K562 (cell line): ENCODE measurements around the gene DDX20. TPM values are rescaled to one million over a fixed set of nuclear protein-coding genes. Genes with fewer than 3 reads are reported as not detected.

Experiments
- ATAC-seq: fragments of 200-7000 bp; cut with Tn5 transposase; 3 replicates; pipeline ENCODE4 v1.9.1; 2020; ENCODE audit warnings: moderate library complexity
- BruUV-seq: library from RNA; stranded (reverse); fragments of 400-500 nt; replicated peaks from 2 replicates; lab custom pipeline; 2021; lab: Mats Ljungman, UMichigan
- CTCF ChIA-PET: fragments of 300-600 bp; formaldehyde crosslinking; extraction: SDS; loops from one replicate; lab custom pipeline; 2021; ENCODE audit warnings: low intra/inter-chr PET ratio; lab: Yijun Ruan, JAX
- POLR2A ChIA-PET: fragments of 300-600, 350-650 bp; sonication (Branson Sonifier 250); formaldehyde crosslinking; extraction: SDS; loops from one replicate; lab custom pipeline; 2021; ENCODE audit warnings: antibody characterized with exemption, inconsistent platforms; lab: Yijun Ruan, JAX
- DNase-seq, 4 experiments: peaks; one replicate each; pipeline versions ENCODE4 v3.0.0 to v3.0.0-alpha.2; 2011 to 2018; ENCODE audit warnings: low spot score in 3 of 4, mixed read lengths in 3 of 4; ENCODE audit errors: extremely low read depth in 1 of 4
- FAIRE-seq: peaks from 2 replicates; lab custom pipeline; 2011; peaks lifted over from hg19 to GRCh38; lab: Jason Lieb, UNC
- H2AFZ ChIP-seq: 2 replicates; pipeline ENCODE4 v1.6.0; 2011; ENCODE audit warnings: low read depth, low read length, control low read depth, inconsistent platforms
- H3K27ac ChIP-seq: fragments of 200-600 bp; 3 replicates; pipeline ENCODE4 v1.8.0; 2011; ENCODE audit warnings: low read depth, mild to moderate bottlenecking, control low read depth, inconsistent platforms, low read length, moderate library complexity, mixed read lengths; ENCODE audit errors: extremely low read depth
- H3K27me3 ChIP-seq, 2 experiments: fragments of 300-600 bp in 1 of 2; 2 replicates in 1 of 2; 3 replicates in 1 of 2; pipeline versions ENCODE4 v1.6.0 to v1.8.0; 2011; ENCODE audit warnings: inconsistent platforms in 2 of 2, low read length in 2 of 2, mild to moderate bottlenecking in 1 of 2, mixed read lengths in 1 of 2, moderate library complexity in 1 of 2; ENCODE audit not compliant: control insufficient read depth in 2 of 2, insufficient read depth in 2 of 2
- H3K36me3 ChIP-seq: fragments of 300-600 bp; 3 replicates; pipeline ENCODE4 v1.8.0; 2011; ENCODE audit warnings: mild to moderate bottlenecking, low read length, inconsistent platforms; ENCODE audit not compliant: control insufficient read depth, insufficient read depth
- H3K4me1 ChIP-seq, 2 experiments: fragments of 200-600 bp in 1 of 2; replicated peaks in 1 of 2; 2 replicates in 1 of 2; 3 replicates in 1 of 2; pipeline versions ENCODE4 v1.5.1 to v1.8.0; 2011; ENCODE audit warnings: inconsistent platforms in 2 of 2, low read length in 2 of 2, mild to moderate bottlenecking in 1 of 2, mixed read lengths in 1 of 2, moderate library complexity in 1 of 2; ENCODE audit not compliant: control insufficient read depth in 2 of 2, insufficient read depth in 2 of 2
- H3K4me2 ChIP-seq: 2 replicates; pipeline ENCODE4 v1.6.1; 2011; ENCODE audit warnings: low read length, control low read depth, inconsistent platforms, mixed read lengths; ENCODE audit not compliant: insufficient read depth
- H3K4me3 ChIP-seq: fragments of 200-600 bp; sonication (generic), shearing (Covaris generic); 2 replicates; pipeline ENCODE4 v1.5.1; 2016; ENCODE audit warnings: control low read depth, inconsistent platforms
- H3K79me2 ChIP-seq: fragments of 200-600 bp; 3 replicates; pipeline ENCODE4 v1.8.0; 2011; ENCODE audit warnings: low read length, inconsistent platforms; ENCODE audit not compliant: control insufficient read depth, insufficient read depth
- H3K9ac ChIP-seq, 2 experiments: 2 replicates each; pipeline versions ENCODE4 v1.6.0 to v1.6.1; 2011; ENCODE audit warnings: low read depth in 2 of 2, low read length in 2 of 2, control low read depth in 1 of 2, inconsistent platforms in 1 of 2, mild to moderate bottlenecking in 1 of 2, mixed read lengths in 1 of 2; ENCODE audit not compliant: insufficient read depth in 1 of 2
- H3K9me1 ChIP-seq: one replicate; pipeline ENCODE4 v1.6.0; 2011; ENCODE audit warnings: inconsistent platforms, mild to moderate bottlenecking, low read length, moderate library complexity; ENCODE audit not compliant: control insufficient read depth, insufficient read depth
- H3K9me3 ChIP-seq: replicated peaks from 2 replicates; pipeline ENCODE4 v1.5.1; 2011; ENCODE audit warnings: low read depth, low read length, inconsistent platforms; ENCODE audit not compliant: control insufficient read depth, insufficient read depth
- H4K20me1 ChIP-seq: replicated peaks from 2 replicates; pipeline ENCODE4 v1.6.1; 2011; ENCODE audit warnings: low read length, inconsistent platforms, mixed read lengths; ENCODE audit not compliant: control insufficient read depth, insufficient read depth
- CAMTA2 ChIP-seq: fragments of 250-450 bp; sonication (Bioruptor Pico); conservative IDR thresholded peaks from 2 replicates; pipeline ENCODE4 v1.5.1; 2022
- EP300 ChIP-seq: IDR thresholded peaks from 2 replicates; pipeline ENCODE4 v1.6.1; 2012; ENCODE audit warnings: low read length, improper control_type of control experiment
- MCM7 ChIP-seq, 2 experiments: fragments of 450-650 bp; IDR thresholded peaks; 2 replicates each; pipeline ENCODE4 v1.6.1; 2016 to 2018
- SNIP1 ChIP-seq: fragments of 450-650 bp; IDR thresholded peaks from 2 replicates; pipeline ENCODE4 v1.7.1; 2017; ENCODE audit warnings: low read depth, mild to moderate bottlenecking
- TAF15 ChIP-seq: fragments of 200-400 bp; formaldehyde crosslinking; IDR thresholded peaks from 2 replicates; pipeline ENCODE4 v1.6.1; 2017; ENCODE audit warnings: mild to moderate bottlenecking, low read depth, low read length, moderate library complexity
- TRIM24 ChIP-seq, 2 experiments: fragments of 450-650 bp; IDR thresholded peaks; 2 replicates each; pipeline ENCODE4 v1.6.1; 2016
- ZC3H11A ChIP-seq: IDR thresholded peaks from 2 replicates; pipeline ENCODE4 v1.6.1; 2012; ENCODE audit warnings: low read depth, low read length, improper control_type of control experiment
- ZFP91 ChIP-seq: sonication (generic); formaldehyde crosslinking; IDR thresholded peaks from 2 replicates; pipeline ENCODE4 v1.8.0; 2022; ENCODE audit warnings: mild to moderate bottlenecking, missing genetic modification reagents
- ZNF146 ChIP-seq: IDR thresholded peaks from one replicate; pipeline ENCODE4 v1.6.1; 2018; ENCODE audit warnings: missing compliant biosample characterization; ENCODE audit not compliant: unreplicated experiment
- WGBS: fragments of 100-300 bp; shearing (Covaris generic); methylation state at CpG from one replicate; pipeline ENCODE4 v1.1.6; 2016; ENCODE audit warnings: low coverage, mixed read lengths; ENCODE audit not compliant: insufficient coverage; ENCODE audit errors: missing lambda C conversion rate; 5-methylcytosine and 5-hydroxymethylcytosine counted together
- in situ Hi-C: fragments of 300-500 bp; cut with MboI; formaldehyde crosslinking; loops from 4 replicates; pipeline ENCODE4 v1.15.0; 2018; ENCODE audit warnings: inconsistent platforms, mixed read lengths
- intact Hi-C: fragments of 100-400 bp; cut with micrococcal nuclease; formaldehyde crosslinking; loops from 2 replicates; pipeline ENCODE4 v1.14.2; 2022
- polyA plus RNA-seq, 8 experiments: library from polyadenylated mRNA; depleted of rRNA in 4 of 8; stranded (reverse) in 5 of 8; unstranded in 3 of 8; fragments of >200 nt; fragmentation: Nextera tagmentation in 2 of 8; fragmentation: Illumina TruSeq in 1 of 8; extraction: Ambion mirVana in 2 of 8; extraction: Trizol in 1 of 8; gene quantifications; 2 replicates each; pipeline versions ENCODE4 v1.2.1 to v1.2.3, GENCODE V29; 2011 to 2014; ENCODE audit warnings: inconsistent platforms in 1 of 8, missing spikeins in 1 of 8
- total RNA-seq, 7 experiments: library from RNA; depleted of rRNA in 6 of 7; stranded (reverse); fragments of >200 nt in 6 of 7; fragmentation: Illumina TruSeq in 2 of 7; extraction: Trizol in 2 of 7; gene quantifications; 2 replicates each; pipeline versions ENCODE4 v1.2.1 to v1.2.3, GENCODE V29; 2011 to 2021; ENCODE audit warnings: low replicate concordance in 1 of 7
- TF ChIP-seq, protein P1 (sequence below), 2 experiments: IDR thresholded peaks in 1 of 2; conservative IDR thresholded peaks in 1 of 2; 2 replicates each; pipeline ENCODE4 v1.6.1; 2016; ENCODE audit warnings: low read depth in 2 of 2, mild to moderate bottlenecking in 1 of 2, missing compliant biosample characterization in 1 of 2, missing genetic modification characterization in 1 of 2, moderate library complexity in 1 of 2

Gene DDX20
- total and polyA plus RNA-seq, 9 of the 15 experiments (the other 6 are each of a cell fraction or from before 2014, with no cell fraction given): 8.3 to 33.4 (median 24.5) TPM

DNA sequence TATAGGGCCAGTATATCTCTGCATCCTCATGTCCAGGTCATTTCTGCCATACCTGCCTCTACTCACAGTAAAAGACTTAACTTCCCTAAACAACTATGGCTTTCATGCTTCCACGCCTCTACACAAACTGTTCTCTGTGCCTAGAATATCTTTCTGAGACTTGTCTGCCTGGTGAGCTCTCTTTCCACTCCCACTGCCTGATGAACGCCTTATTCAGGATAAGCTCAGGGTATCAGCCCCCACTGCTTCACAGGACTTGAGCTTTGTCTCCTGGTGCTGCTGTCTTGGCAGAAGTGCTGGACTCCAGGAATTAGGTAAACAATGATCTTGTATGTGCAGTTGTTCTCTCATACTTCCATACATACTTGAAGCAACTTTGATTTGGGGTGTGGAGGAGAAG is 4.8 kb upstream of the DDX20 start:
- H3K4me3 ChIP-seq: no peak overlapping the region
- no peak overlapping the region for H3K4me2 ChIP-seq
- in situ Hi-C loops: no loop called here
- no peak for DNase-seq
- TF ChIP-seq ZC3H11A (no peak), TRIM24 (IDR thresholded peaks at IDR 0.05) (no peak), MCM7 (IDR thresholded peaks at IDR 0.05) (0 out of 4 replicates have a peak, but pooled peaks of 1 of the 2 experiments have one; percentile 9)
- no peaks in the 10 kb centered on the region for H3K9me1 ChIP-seq
- H3K27ac ChIP-seq: no peak overlapping the region
- peaks cover 2 to 8% of the 10 kb centered on the region in 2 experiments; a peak in 3 of 5 replicates for H3K27me3 ChIP-seq
- H3K9ac ChIP-seq: no peak overlapping the region
- intact Hi-C loops: no loop called here
- H3K36me3 ChIP-seq: no peaks in the 10 kb centered on the region
- WGBS: 12% methylated on average over 2 of the region's 2 CpGs
- BruUV-seq: no TSS peak
- peaks cover 4% of the 10 kb centered on the region for H3K79me2 ChIP-seq
- ChIA-PET CTCF (no interaction called here), POLR2A (interaction anchor here (0.6 to 1.3 kb wide), 5 partner anchors 10 to 237 kb away, joined by 3 to 6 read pairs (median 4); partner anchors contain the start of gene INKA2)
- H4K20me1 ChIP-seq: peaks cover 3% of the 10 kb centered on the region; the same call in 1 of the 2 replicates
- ATAC-seq: no peak
- FAIRE-seq: no peak
- H2AFZ ChIP-seq: no peak overlapping the region
- no peaks in the 10 kb centered on the region for H3K9me3 ChIP-seq
- H3K4me1 ChIP-seq: peaks cover 9 to 13% of the 10 kb centered on the region in 2 experiments

- Histone ChIP-seq H3K9me3 (no peaks in the 10 kb centered on the region), H3K27me3 (peaks cover under 1 to 2% of the 10 kb centered on the region in 2 experiments; a peak in 3 of 5 replicates), H4K20me1 (peaks cover 3% of the 10 kb centered on the region; the same call in 1 of the 2 replicates), H3K79me2 (peaks cover 16% of the 10 kb centered on the region), H3K4me2 (no peak overlapping the region), H3K9ac (no peak overlapping the region), H3K36me3 (peaks cover 3% of the 10 kb centered on the region; the same call in 2 of the 3 replicates), H3K27ac (no peak overlapping the region), H2AFZ (no peak overlapping the region), H3K4me1 (peaks cover 9 to 12% of the 10 kb centered on the region in 2 experiments), H3K9me1 (no peaks in the 10 kb centered on the region), H3K4me3 (no peak overlapping the region)
- POLR2A ChIA-PET: interaction anchor here (1.0 to 1.3 kb wide), 2 partner anchors 9 to 13 kb away, joined by 3 to 4 read pairs; partner anchors contain the start of gene INKA2
- CTCF ChIA-PET: interaction anchor here (0.7 kb wide), 1 partner anchor 299 kb away, joined by 4 read pairs; no protein-coding TSS in a partner anchor
- intact Hi-C loops (no loop called here), in situ Hi-C loops (no loop called here)
- FAIRE-seq (no peak), ATAC-seq (no peak), DNase-seq (no peak)
- BruUV-seq: no TSS peak
- 0% methylated on average over 2 of the region's 2 CpGs for WGBS
- TF ChIP-seq TAF15 (no peak), ZNF146 (no peak), SNIP1 (no peak), EP300 (no peak), CAMTA2 (CRISPR knock-in tag) (no peak), ZFP91 (CRISPR knock-in tag) (no peak)
- TF ChIP-seq, protein P1, sequence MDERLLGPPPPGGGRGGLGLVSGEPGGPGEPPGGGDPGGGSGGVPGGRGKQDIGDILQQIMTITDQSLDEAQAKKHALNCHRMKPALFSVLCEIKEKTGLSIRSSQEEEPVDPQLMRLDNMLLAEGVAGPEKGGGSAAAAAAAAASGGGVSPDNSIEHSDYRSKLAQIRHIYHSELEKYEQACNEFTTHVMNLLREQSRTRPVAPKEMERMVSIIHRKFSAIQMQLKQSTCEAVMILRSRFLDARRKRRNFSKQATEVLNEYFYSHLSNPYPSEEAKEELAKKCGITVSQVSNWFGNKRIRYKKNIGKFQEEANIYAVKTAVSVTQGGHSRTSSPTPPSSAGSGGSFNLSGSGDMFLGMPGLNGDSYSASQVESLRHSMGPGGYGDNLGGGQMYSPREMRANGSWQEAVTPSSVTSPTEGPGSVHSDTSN (CRISPR knock-in tag; IDR thresholded peaks at IDR 0.05; ENCODE audit: low read depth): no peak
- TF ChIP-seq, protein P1 (tag; conservative IDR thresholded peaks at IDR 0.05; ENCODE audit: low read depth): no peak
These were observed 3.7 kb upstream of the DDX20 start for GRCh38 chr1:111751906-111752575.
